Naive B cell (primary cell): ENCODE data around the gene BMP6. TPM values are rescaled to one million over a fixed set of nuclear protein-coding genes. Genes with fewer than 3 reads are reported as not detected.

Source experiments
- ATAC-seq, 2 donors: fragments of 150-1000 bp; cut with Tn5 transposase; 2 replicates each; pipeline ENCODE4 v1.10.0; 2021; ENCODE audit warnings: low read depth in 2 of 2, mild to moderate bottlenecking in 2 of 2, moderate library complexity in 2 of 2
- DNase-seq: peaks from one replicate; pipeline ENCODE4 v3.0.0; 2022
- H3K27ac Mint-ChIP-seq, 6 donors: one replicate each; pipeline ENCODE4 v1.8.0; 2020 to 2022; ENCODE audit warnings: mild to moderate bottlenecking in 6 of 6, mixed read lengths in 6 of 6, moderate library complexity in 5 of 6, inconsistent platforms in 2 of 6
- H3K27me3 Mint-ChIP-seq, 3 donors: one replicate each; pipeline ENCODE4 v1.8.0; 2021 to 2022; ENCODE audit warnings: mixed read lengths in 3 of 3, mild to moderate bottlenecking in 1 of 3
- H3K36me3 Mint-ChIP-seq, 2 donors: one replicate each; pipeline ENCODE4 v1.8.0; 2020 to 2022; ENCODE audit warnings: mixed read lengths in 2 of 2, inconsistent platforms in 1 of 2, mild to moderate bottlenecking in 1 of 2
- H3K4me1 Mint-ChIP-seq, 3 donors: one replicate each; pipeline ENCODE4 v1.8.0; 2020 to 2022; ENCODE audit warnings: mixed read lengths in 3 of 3, inconsistent platforms in 1 of 3, mild to moderate bottlenecking in 1 of 3, moderate library complexity in 1 of 3
- H3K4me3 Mint-ChIP-seq, 8 donors: one replicate each; pipeline ENCODE4 v1.8.0; 2020 to 2022; ENCODE audit warnings: mild to moderate bottlenecking in 8 of 8, mixed read lengths in 8 of 8, moderate library complexity in 8 of 8, inconsistent platforms in 2 of 8
- H3K9me3 Mint-ChIP-seq, 7 donors: one replicate each; pipeline ENCODE4 v1.8.0; 2020 to 2022; ENCODE audit warnings: mixed read lengths in 7 of 7, mild to moderate bottlenecking in 5 of 7, inconsistent platforms in 2 of 7, moderate library complexity in 1 of 7
- polyA plus RNA-seq, 6 donors: library from polyadenylated mRNA; unstranded; fragments of 300-500 nt; fragmentation: Illumina TruSeq; gene quantifications; one replicate each; pipeline ENCODE4 v1.2.3, GENCODE V29; 2021; ENCODE audit warnings: low read depth in 6 of 6

Gene BMP6
- polyA plus RNA-seq, 6 donors from 2014 or later, result 0.23 to 1.0 (median 0.63) TPM; not detected in 2

DNA sequence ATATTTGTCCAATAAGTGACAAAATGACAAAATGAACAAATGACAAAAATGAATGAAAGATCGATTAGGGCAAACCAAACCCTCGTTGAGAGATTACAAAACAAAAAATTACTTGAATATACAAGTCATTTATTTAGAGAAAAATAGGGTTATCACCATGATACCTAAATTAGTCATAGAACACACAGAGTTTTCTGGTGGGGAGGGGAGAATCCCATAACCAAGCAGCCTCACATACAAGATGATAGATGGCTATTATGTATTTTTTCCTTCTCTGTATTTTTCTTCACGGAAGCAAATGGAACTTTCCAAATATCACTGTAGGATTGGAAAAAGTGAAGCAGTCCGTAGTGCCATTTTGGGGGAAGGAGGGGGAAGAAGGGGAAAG lies 28.5 kb upstream of the BMP6 start:
- peak overlapping the region in 1 of 6 donors; percentile 28 for H3K27ac Mint-ChIP-seq
- ATAC-seq, result no peak
- H3K27me3 Mint-ChIP-seq, result peaks cover 9 to 20% (median 15%) of the 10 kb centered on the region in 3 donors
- no peak for DNase-seq
- H3K36me3 Mint-ChIP-seq, result no peaks in the 10 kb centered on the region
- peak overlapping the region in 1 of 8 donors; percentile 4 for H3K4me3 Mint-ChIP-seq
- H3K4me1 Mint-ChIP-seq, result peaks cover 0 to 6% (median 0%) of the 10 kb centered on the region in 3 donors
- peaks cover 0 to 1% (median 0%) of the 10 kb centered on the region in 7 donors for H3K9me3 Mint-ChIP-seq

DNA sequence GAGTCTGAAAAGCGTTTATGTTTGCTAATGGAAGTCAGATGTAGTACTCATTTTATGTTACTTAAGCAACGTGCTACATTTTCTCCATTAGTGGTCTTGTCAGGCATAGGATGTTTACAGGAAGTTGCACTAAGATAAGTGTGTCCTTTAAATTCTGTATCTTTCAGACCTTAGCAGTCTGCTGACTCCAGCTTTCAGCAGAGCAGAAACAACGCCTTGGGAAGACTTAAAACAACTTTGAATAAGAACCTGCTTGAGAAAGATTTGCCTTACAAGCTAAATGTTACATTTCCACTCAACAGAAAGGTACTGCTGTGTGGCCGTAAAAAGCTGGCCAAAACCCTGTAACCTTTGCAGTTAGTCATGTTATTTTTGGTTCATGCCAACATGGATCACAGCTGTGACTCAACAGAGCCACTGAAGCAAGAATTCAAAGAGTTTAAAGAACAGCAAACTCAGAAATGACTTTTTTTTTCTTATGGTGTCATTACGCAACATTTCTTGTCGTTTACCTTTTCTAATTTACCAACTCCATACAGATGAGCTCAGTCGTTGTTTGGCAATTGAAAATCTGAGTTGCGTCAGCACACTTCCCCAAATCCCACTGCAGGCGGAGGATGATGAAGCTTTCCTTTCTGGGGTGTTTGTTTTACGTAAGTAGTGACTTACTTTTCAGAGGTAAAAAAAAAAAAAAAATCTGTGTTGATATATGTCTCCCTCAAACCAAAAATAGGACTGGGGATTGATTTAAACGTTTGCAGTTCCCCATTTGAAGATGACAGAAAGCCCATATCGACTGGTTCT lies 27.9 kb upstream of the BMP6 start:
- H3K27me3 Mint-ChIP-seq, result peaks cover 9 to 14% (median 13%) of the 10 kb centered on the region in 3 donors
- peak; percentile 85 to 89 for ATAC-seq
- DNase-seq, result peak; percentile 45
- H3K27ac Mint-ChIP-seq, result peak overlapping the region in 2 of 6 donors; percentile 9 to 69
- H3K9me3 Mint-ChIP-seq, result peaks cover 0 to 1% (median 0%) of the 10 kb centered on the region in 7 donors
- peaks cover 0 to 6% (median 0%) of the 10 kb centered on the region in 3 donors for H3K4me1 Mint-ChIP-seq
- H3K4me3 Mint-ChIP-seq, result peak overlapping the region in 4 of 8 donors; percentile 4 to 64 (median 28)
- no peaks in the 10 kb centered on the region for H3K36me3 Mint-ChIP-seq

DNA sequence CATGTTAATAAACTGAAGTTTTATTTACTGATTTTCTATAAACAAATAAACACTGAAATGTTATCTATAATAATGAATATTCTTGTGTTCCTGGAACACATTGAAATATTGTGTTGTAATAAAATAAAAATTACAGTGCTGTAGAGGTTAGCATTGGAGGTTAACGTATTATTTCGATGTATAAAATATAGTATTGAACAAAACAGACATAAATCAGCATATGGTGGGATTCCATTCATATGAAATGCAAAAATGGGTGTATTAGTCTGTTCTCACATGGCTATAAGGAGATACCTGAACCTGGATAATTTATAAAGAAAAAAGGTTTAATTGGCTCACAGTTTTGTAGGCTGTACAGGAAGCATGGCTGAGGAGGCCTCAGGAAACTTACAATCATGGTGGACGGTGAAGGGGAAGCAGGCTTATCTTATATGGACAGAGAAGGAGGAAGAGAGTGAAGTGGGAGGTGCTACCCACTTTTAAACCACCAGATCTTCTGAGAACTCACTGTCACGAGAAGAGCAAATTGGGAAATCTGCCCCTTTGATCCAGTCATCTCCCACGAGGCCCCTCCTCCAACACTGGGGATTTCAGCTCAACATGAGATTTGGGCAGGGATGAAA lies 24.6 kb upstream of the BMP6 start:
- Mint-ChIP-seq H3K4me3 (no peak overlapping the region), H3K27me3 (peaks cover 12 to 20% (median 18%) of the 10 kb centered on the region in 3 donors), H3K9me3 (peaks cover 0 to 1% (median 0%) of the 10 kb centered on the region in 7 donors), H3K4me1 (peaks cover 0 to 6% (median 0%) of the 10 kb centered on the region in 3 donors), H3K36me3 (no peaks in the 10 kb centered on the region), H3K27ac (no peak overlapping the region)
- DNase-seq, result no peak
- no peak for ATAC-seq

DNA sequence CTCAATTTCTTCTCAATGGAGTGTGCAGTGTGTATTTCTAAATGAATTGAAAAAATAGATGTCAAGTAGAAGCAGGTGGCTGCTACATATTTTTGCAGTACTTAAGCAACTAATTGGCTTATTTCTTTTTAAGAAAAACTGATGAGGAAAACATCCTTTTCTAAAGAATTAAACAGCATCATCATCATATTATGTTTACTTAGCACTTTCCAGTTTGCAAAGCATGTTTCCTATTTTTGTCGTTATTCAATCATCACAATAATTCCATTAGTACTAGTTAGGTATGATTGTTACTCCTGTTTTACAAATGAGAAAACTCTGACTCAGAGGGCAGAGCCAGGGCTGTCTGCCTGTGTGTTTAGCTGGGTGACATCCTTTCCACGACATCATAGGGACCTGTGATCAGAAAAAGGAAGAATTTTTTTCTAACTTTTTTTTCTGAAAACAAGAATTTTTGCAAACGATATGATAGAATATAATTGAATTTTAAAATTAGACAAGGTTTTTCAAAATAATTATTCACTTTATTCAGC lies 22.7 kb upstream of the BMP6 start:
- H3K36me3 Mint-ChIP-seq, result no peaks in the 10 kb centered on the region
- DNase-seq (no peak), ATAC-seq (no peak)
- H3K27ac Mint-ChIP-seq, result no peak overlapping the region
- peaks cover 7 to 11% (median 11%) of the 10 kb centered on the region in 3 donors for H3K27me3 Mint-ChIP-seq
- H3K4me3 Mint-ChIP-seq, result no peak overlapping the region
- H3K4me1 Mint-ChIP-seq, result peaks cover 0 to 3% (median 0%) of the 10 kb centered on the region in 3 donors
- H3K9me3 Mint-ChIP-seq, result peaks cover 0 to 1% (median 0%) of the 10 kb centered on the region in 7 donors

DNA sequence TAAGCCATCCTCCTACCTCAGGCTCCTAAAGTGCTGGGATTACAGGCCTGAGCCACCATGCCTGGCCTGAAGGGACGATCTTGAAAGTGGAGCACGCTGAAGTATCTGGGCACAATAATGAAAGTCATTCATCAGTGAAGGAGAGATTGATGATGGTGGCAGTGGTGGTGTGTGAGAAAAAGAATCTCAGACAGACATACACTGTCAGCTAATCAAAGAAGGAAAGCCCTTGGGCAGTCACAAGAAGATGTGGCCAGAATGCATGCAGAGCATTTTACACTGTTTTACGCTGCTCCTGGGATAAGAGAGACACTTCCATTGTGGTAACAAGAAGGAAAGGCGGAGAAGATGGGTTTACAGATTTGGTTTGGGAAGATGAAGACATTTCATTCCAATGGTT lies 20.4 kb upstream of the BMP6 start:
- peaks cover 0 to 4% (median 1%) of the 10 kb centered on the region in 7 donors for H3K9me3 Mint-ChIP-seq
- no peak for ATAC-seq
- H3K27me3 Mint-ChIP-seq, result peaks cover 4 to 17% (median 7%) of the 10 kb centered on the region in 3 donors
- H3K36me3 Mint-ChIP-seq, result peaks cover 0 to 3% of the 10 kb centered on the region in 2 donors
- no peaks in the 10 kb centered on the region for H3K4me1 Mint-ChIP-seq
- no peak overlapping the region for H3K27ac Mint-ChIP-seq
- no peak overlapping the region for H3K4me3 Mint-ChIP-seq
- no peak for DNase-seq

DNA sequence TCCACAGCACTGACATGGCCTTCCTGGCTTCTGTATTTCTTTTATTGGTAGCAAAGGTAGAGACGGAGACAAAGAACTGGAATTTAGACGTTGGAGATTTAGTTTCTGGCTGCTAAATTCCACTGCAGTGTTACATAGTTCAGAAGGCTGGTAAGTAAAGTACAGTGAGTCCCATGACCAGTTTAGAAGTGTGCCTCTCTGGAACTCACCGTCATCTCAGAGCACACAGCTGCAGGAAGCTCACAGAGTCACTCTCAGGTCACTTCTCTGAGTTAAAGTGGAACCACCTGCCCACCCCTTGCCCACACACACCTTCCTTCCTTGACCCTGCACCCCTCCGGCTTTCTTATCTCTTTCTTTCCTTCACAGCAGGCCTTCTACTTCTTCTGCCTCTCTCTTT lies 19.6 kb upstream of the BMP6 start:
- Mint-ChIP-seq H3K27me3 (peaks cover 4 to 20% (median 9%) of the 10 kb centered on the region in 3 donors), H3K36me3 (peaks cover 4 to 5% of the 10 kb centered on the region in 2 donors), H3K27ac (no peak overlapping the region), H3K4me1 (no peaks in the 10 kb centered on the region), H3K4me3 (no peak overlapping the region), H3K9me3 (peaks cover under 1 to 12% (median 7%) of the 10 kb centered on the region in 7 donors)
- DNase-seq, result no peak
- no peak for ATAC-seq

DNA sequence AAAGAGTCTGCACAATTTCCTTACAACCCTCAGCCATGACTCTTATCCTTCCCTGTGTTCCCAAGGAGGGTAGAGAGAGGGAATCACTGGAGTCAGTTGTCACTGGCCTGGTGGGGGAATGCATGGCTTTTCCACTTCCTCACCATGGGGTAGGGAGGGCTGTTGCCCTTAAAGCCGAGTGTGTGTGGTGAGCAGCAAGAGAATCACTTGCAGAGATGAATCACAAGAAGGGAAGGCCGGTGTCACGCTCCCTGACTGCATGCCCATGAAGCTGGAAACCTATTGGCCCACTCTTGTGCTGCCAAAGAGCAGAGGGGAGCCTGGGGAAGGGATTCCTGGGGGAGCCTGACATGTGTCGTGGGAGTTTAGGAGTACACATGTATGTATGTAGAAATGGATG lies 18.1 kb upstream of the BMP6 start:
- no peak overlapping the region for H3K27ac Mint-ChIP-seq

DNA sequence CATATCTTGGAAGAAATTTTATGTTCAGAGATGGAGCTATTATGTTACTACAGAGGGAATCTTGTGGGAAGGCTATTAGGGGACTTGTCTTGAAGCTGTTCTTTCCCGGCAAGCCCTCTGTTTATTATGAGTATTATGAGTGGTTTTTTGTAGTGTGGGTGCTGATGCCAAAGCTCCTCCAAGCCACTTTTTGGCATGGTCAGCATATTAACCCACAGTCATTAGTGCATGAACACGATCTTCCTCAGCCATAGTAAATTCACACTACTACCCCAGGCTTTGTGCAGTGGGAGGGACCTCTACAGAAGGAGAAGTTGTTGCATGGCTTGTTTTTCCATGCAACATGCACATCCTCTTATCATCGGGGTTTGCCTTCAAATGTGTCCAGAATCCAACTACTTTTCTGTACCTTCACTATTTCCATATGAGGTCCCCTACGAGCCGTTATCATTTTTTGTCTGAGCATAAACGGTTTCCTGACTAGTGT lies 6.5 kb upstream of the BMP6 start:
- Mint-ChIP-seq H3K36me3 (peaks cover 0 to 9% of the 10 kb centered on the region in 2 donors), H3K4me3 (no peak overlapping the region), H3K4me1 (peaks cover 0 to 8% (median 3%) of the 10 kb centered on the region in 3 donors), H3K9me3 (peaks cover 3 to 36% (median 14%) of the 10 kb centered on the region in 7 donors), H3K27ac (no peak overlapping the region), H3K27me3 (peaks cover 33 to 50% (median 47%) of the 10 kb centered on the region in 3 donors)
- DNase-seq (no peak), ATAC-seq (no peak)

More for the DNA sequence above, 18.1 kb upstream of the BMP6 start:
- Mint-ChIP-seq H3K4me1 (no peaks in the 10 kb centered on the region), H3K27me3 (peaks cover 4 to 35% (median 24%) of the 10 kb centered on the region in 3 donors), H3K36me3 (peaks cover 5 to 13% of the 10 kb centered on the region in 2 donors), H3K4me3 (no peak overlapping the region), H3K9me3 (peaks cover 4 to 19% (median 8%) of the 10 kb centered on the region in 7 donors)
- DNase-seq, result no peak
- ATAC-seq, result no peak

DNA sequence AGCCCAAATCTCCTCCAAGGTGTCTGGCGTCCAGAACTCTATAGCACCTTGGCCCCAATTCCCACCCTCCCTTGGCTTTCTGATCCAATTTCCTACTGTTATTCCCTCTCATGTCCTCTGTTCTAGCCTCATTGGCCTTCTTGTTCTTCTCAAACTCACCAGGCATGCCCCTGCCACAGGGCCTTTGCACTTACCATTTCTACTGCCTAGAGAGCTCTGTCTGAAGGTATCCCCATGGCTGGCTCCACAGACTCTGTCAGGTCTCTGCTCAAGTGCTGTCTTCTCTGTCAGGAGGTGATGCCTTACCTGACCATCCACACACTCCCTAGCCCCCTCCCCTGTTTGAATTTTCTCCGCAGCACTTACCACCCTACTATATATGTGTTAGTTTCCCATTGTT lies 5.6 kb upstream of the BMP6 start:
- DNase-seq (no peak), ATAC-seq (no peak)
- Mint-ChIP-seq H3K27ac (peak overlapping the region in 2 of 6 donors; percentile 76 to 90), H3K27me3 (peaks cover 36 to 43% (median 40%) of the 10 kb centered on the region in 3 donors), H3K36me3 (peaks cover 0 to 9% of the 10 kb centered on the region in 2 donors), H3K9me3 (peaks cover 3 to 27% (median 13%) of the 10 kb centered on the region in 7 donors), H3K4me1 (peaks cover 0 to 9% (median 3%) of the 10 kb centered on the region in 3 donors), H3K4me3 (peak overlapping the region in 1 of 8 donors; percentile 46)

DNA sequence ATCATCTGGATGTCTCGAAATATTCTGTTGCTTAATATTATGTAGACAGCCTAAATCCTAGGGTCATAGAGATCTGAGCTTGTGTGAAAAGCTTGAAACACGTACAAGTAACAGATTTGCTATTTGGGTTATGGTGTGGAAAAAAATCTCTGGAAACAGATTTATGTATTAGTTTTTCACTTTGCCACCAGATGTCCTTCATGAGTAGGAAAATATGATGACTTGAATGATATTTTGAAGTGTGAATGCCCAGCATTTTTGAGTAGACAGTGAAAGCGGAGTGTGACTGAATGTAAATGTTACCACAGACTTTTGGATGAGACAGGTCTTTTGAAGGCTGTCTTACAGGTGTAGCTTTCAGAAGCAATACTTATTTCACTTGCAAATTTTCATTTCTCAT lies 4.2 kb upstream of the BMP6 start:
- Mint-ChIP-seq H3K36me3 (peaks cover 0 to 2% of the 10 kb centered on the region in 2 donors), H3K4me1 (peaks cover 11 to 14% (median 13%) of the 10 kb centered on the region in 3 donors), H3K27me3 (peaks cover 41 to 51% (median 43%) of the 10 kb centered on the region in 3 donors), H3K4me3 (no peak overlapping the region), H3K9me3 (peaks cover under 1 to 14% (median 3%) of the 10 kb centered on the region in 7 donors), H3K27ac (peak overlapping the region in 1 of 6 donors; percentile 25)
- no peak for ATAC-seq
- DNase-seq, result no peak

DNA sequence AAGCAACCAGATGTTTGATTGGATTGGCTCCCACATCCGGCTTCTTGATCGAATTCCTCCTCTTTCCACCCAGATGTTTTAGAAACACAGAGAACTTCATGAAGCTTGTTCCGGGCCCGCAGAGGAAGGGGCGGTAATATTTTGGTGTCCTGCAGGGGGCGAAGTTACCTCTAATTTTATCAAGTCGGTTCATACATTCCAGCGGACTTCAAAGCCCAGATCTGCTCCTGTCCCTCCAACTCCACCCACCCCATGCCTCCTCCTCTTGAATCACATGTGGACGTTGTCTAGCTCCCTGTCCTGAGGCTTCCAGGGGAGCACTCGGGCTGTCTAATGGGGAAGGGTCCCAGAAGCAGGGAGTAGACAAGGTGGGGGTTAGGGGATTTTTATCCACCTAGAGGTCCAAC lies 2.9 kb upstream of the BMP6 start:
- Mint-ChIP-seq H3K27me3 (peaks cover 41 to 56% (median 42%) of the 10 kb centered on the region in 3 donors), H3K4me1 (peaks cover 14 to 16% (median 16%) of the 10 kb centered on the region in 3 donors), H3K27ac (peak overlapping the region in 1 of 6 donors; percentile 33)

DNA sequence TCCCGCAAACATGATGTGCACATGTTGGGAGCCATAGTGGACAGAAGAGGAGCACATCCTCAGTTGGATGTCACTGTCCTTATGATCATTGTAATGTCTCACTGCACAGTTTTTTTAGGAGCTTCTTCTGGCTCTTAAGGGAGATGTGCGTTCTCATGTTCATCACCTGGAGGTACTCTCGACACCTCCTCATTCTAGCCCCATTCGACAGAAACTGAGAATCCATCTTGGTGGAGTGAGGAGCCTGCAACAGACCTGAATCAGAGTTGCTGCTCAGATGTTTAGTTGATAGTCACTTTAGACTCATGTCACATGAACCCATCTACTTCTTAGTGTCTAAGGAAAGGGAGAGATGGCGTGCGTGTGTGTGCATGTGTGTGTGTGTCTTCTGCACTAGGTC lies 2.3 kb upstream of the BMP6 start:
- H3K36me3 Mint-ChIP-seq, result no peaks in the 10 kb centered on the region
- H3K27ac Mint-ChIP-seq, result no peak overlapping the region
- peak overlapping the region in 1 of 8 donors; percentile 8 for H3K4me3 Mint-ChIP-seq
- DNase-seq (no peak), ATAC-seq (no peak)
- H3K9me3 Mint-ChIP-seq, result no peaks in the 10 kb centered on the region
- peaks cover 44 to 60% (median 44%) of the 10 kb centered on the region in 3 donors for H3K27me3 Mint-ChIP-seq
- peaks cover 16 to 21% (median 21%) of the 10 kb centered on the region in 3 donors for H3K4me1 Mint-ChIP-seq

More for the DNA sequence above, 2.9 kb upstream of the BMP6 start:
- H3K36me3 Mint-ChIP-seq, result no peaks in the 10 kb centered on the region
- H3K9me3 Mint-ChIP-seq, result peaks cover 0 to under 1% (median 0%) of the 10 kb centered on the region in 7 donors
- peak; percentile 56 for DNase-seq
- H3K4me3 Mint-ChIP-seq, result no peak overlapping the region
- ATAC-seq, result peak; percentile 22 to 33

DNA sequence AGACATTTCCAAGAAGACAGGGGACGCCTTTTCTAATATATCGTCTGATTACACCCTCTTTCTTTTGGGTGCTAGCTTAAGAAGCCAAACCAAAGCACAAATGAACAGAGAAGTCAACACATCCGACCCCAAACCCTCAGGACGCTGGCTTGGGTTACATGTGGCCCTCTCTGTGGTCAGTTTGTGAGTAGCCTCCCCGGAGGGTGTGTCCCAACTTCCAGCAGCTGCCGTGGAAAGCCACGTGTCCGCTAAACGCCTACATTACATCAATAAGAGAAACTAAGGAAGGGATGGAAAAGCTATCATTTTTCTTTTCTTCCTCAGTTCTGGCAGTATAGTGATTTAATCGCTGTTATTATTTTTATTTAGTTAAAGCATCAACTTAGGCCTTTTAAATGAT lies 487 bp upstream of the BMP6 start:
- Mint-ChIP-seq H3K9me3 (no peaks in the 10 kb centered on the region), H3K27me3 (peaks cover 50 to 66% (median 61%) of the 10 kb centered on the region in 3 donors), H3K4me1 (peaks cover 19 to 30% (median 23%) of the 10 kb centered on the region in 3 donors), H3K27ac (peak overlapping the region in 1 of 6 donors; percentile 90), H3K36me3 (no peaks in the 10 kb centered on the region), H3K4me3 (peak overlapping the region; percentile 79 to 94 (median 88))
- DNase-seq (no peak), ATAC-seq (no peak)
